HG03066 (cell line): Measurements from ENCODE around the gene ACOT13.
"Not testable (repeated sequence)": the region's sequence is repeated elsewhere in the genome, so short reads cannot be mapped to it uniquely, and the experiment has no call there.

Experiments used
- ATAC-seq: cut with Tn5 transposase; IDR thresholded peaks from one replicate; pipeline ENCODE4 v1.9.1; 2021; ENCODE audit warnings: low read depth; ENCODE audit not compliant: unreplicated experiment

Gene ACOT13

DNA sequence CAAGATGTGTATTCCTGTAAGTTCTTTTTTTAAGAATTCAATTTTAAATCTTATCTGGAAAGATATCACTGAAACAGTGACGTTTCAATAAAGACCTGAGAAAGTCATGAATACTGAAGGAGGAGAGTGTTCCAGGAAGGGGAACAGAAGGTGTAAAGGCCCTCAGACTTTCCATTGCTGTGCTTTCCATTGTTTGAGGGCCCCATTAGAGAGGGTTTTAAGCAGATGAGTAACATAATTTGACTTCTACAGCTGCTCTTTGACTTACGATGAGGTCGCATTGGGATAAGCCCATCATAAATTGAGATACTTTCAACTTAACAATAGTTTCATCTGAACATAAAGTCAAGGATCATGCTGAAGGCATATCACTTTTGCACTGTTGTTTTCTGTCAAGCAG, 24.7 kb downstream of the ACOT13 start:
- no peak for ATAC-seq

DNA sequence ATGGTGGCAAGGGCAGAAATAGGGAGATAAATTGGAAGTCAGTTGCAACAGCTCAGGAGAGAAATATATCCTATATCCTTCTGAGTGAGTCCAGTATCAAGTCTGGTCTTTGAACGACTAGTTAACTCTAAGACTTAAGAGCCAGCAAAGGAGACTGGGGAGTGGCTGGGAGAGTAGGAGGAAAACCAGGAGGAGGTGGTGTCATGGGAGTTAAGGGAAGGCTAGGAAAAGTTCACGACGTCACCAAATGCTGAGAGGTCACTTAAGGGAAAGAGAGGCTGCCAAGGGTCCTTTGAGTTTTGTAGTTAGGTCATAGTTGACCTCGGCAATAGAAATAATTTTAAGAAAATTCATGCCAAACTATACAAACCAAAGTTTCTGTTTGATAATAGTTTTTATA, 25.1 kb downstream of the ACOT13 start:
- ATAC-seq: no peak

- ATAC-seq: no peak
Observed at GRCh38 chr6:24692415-24692814, 25.5 kb downstream of the ACOT13 start.

- no peak for ATAC-seq
Observed at GRCh38 chr6:24692848-24693592, 26.1 kb downstream of the ACOT13 start.

GRCh38 chr6:24694198-24694597, 27.3 kb downstream of the ACOT13 start:
- no peak for ATAC-seq

- ATAC-seq: peak; percentile 62
Observed at GRCh38 chr6:24695635-24696034, 28.8 kb downstream of the ACOT13 start.

DNA sequence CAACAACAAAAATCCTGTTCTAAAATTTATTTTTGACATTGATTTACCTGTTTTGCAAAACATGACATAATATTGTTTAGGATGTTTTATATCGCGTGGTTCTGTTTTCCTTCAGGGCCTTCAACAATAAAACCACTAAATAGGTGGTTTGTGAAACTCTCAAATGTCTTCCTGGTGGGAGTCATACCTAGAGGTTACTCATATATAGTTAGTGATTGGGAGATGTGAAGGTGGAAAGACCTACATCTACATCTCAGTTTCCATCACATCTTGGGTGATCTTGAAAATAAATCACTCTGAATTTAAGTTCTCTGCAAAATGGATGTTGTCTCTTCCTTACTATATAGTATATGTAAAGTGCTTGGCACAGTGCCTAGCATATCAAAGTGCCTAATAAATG, 29.2 kb downstream of the ACOT13 start:
- ATAC-seq: no peak

DNA sequence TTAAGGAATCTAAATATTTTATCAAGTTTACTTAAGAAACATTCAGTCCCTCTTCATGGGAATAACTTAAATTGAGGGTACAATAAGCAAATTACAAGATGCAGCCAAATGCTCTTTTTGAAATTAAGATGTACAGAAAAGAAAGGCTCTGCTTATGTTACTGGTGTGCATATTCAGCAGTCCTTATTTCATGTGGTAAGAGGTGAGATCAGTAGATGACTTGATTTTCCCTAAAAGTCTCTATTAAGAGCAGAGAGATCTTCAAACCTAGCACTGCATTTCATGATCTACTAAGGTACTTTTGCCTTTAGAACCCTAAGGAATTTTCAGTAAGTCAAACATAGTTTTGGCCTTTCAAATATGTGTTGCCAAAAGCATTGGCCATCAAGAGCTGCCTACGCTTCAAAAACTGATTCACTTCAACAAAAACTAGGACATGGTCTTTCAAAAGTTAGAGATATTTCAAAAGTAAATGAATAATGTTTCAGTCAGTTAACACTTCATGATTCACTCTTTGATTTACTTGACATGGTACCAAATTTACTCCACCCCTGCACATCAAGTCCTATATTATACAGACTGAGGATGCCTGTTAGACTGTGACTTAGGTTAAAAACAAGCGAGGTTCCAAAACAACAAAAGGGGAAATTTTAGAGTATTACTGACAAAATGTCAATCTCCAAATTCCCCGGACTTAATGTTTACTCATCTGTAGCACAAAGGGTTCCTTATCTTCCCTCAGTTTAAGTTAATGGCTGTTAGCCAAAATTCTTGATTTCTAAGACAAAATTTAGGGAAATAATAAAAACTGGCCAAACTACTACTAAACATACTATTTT, 32.9 kb downstream of the ACOT13 start:
- ATAC-seq: no peak

DNA sequence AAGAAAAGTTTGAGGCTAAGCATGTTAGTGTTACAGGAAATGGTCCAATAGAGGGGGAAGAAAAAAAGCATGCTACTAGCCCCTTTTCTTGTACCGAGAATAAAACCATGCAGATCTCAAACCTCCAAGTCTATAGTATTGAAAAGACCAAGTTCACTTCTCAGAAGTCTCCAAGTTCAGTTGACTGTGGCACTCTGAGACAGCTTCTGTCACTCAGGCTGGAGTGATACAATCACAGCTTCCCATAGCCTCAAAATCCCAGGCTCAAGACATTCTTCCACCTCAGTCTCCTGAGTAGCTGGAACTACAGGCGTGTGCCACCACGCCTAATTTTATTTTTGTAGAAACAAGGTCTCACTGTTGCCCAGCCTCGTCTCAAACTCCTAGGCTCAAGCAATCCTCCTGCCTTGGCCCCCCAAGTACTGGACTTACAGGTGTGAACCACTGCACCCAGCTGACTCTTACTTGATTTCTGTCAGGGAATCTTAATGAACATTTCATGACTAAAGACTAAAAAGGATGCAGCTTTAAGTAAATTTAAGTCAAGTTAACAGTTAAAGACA, 35.9 kb downstream of the ACOT13 start:
- ATAC-seq: no peak

GRCh38 chr6:24704468-24704867, 37.6 kb downstream of the ACOT13 start:
- ATAC-seq: no peak

DNA sequence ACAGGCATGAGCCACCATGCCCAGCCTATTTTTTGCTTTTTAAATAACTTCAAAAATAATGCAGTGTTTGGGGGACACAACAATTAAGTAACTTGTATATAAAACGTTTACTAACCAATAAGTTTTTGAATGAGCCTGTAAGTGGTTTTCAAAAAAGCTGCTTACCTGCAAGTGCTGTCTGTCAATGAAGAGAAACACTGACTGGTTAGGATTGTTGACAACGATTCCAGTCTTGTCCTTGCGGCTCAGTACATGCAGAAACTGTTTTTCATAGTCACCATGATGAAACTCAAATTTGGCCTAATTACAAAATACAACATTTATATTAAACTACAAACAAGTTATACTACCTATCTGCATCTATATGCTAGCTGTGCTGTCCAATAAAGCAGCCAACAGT, 41.7 kb downstream of the ACOT13 start:
- ATAC-seq: no peak

DNA sequence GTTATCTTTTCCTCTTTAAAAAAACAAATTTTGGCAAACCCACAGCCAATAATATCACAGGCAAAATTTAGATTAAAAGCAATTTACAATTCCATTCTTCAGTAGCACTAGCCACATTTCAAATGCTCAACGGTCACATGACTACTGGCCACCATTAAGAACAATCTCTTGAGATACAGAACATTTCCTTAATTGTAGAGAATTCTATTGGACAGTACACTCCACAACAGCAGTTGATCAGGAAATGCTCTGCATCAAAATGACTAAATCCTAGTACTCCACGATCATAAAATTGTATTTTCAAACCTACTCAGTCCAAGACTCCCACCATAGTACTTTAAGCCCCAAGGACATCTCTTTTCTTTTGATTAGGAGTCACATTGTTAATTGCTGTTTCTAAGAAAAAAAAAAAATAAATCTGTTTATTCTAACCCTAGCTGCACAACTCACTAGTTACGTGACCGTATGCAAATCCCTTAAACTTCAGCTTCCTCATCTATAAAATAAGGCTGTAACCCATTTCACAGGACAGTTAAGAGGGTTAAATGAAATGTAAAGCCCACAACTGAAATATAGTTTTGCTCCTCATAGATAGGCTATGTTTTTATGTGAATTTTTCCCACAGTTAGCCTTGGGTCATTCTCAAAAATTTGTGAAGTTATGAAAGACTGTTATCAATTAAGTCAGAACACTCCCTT, 42.3 kb downstream of the ACOT13 start:
- no peak for ATAC-seq

DNA sequence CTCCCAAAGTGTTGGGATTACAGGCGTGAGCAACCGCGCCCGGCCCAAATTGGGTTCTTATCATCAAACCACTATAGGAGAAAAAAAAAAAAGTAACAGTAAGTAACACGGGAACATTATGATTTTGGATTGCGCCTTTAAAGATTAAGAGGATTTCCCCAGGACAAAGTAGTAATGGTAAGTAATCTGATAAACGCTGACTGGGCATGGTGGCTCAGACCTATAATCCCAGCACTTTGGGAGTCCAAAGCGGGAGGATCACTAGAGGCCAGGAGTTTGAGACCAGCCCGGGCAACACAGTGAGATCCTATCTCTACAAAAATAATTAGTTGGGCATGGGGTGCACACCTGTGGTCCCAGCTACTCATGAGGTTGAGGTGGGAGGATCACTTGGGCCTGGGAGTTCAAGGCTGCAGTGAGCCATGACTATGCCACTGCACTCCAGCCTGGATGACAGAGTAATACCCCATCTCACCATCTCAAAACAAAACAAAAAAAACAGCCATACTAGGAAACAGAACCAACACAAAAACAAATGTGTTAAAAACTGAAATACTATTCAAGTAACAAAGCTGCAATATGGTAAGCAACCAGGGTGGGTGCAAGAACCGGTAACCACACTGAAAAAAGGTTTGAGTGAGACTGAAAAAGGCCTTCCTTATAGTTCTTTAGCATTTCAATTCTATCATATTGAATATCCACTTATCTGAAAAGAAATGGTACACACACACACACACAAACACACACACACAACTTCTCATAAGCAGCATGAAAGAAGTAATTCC, 43.8 kb downstream of the ACOT13 start:
- no peak for ATAC-seq

GRCh38 chr6:24716602-24717148, 49.8 kb downstream of the ACOT13 start:
- ATAC-seq: not testable (repeated sequence)

- ATAC-seq: no peak
Observed at GRCh38 chr6:24718449-24719124, 51.7 kb downstream of the ACOT13 start.

DNA sequence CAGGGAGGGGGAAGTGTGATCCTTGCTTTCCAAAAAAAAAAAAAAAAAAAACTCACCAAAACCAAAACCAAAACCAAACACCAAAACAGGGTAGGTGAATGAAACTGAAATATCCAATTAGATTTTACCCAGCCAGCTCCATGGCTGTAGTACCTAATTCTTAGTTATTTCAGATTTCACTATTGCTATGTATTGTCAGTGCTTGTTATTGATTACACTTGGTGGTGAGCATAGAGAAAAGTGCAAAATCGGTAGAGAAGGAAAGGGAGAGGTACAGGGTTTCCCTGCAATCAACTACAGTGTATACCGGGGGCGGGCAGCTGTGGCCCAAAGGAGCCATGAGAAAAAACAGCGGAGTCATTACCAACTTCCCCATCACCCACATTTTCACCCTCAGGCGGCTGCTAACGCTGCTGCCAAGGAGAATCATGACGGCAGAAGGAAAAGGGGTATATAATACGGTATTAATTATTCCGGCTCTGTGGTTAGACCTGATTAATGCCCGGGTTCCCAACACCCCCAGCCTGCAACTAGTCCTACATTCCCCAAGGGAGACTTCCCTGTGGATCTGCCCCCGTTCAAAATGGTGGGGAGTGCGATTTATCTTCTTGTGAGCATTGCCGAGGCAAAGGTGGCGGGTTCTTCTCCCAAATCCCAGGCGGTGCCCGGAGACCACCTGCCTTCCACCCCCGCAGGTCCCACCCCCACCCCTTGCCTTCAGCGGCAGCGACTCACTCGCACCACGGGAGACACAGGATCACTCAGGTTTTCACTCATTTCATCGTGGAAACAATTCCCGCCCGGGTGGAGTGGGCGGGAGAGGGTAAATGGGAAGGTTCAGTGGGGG, 52.5 kb downstream of the ACOT13 start, which contains the start of gene C6orf62:
Gene C6orf62, minus strand, starts transcription at position 30 of the 847 bp plus-strand sequence. CDS start 486 bp downstream, outside the sequence.
- no peak for ATAC-seq

- ATAC-seq: no peak
Observed at GRCh38 chr6:24720131-24720603, 53.3 kb downstream of the ACOT13 start.
